ENCODE measurements around the gene ZNF618.

The ZNF618 gene

GRCh38 chr9:114001410-114001685, 125.2 kb downstream of the ZNF618 start:
- no peak for DNase-seq (ENCODE audit: low read depth in 2 of 2)

DNA sequence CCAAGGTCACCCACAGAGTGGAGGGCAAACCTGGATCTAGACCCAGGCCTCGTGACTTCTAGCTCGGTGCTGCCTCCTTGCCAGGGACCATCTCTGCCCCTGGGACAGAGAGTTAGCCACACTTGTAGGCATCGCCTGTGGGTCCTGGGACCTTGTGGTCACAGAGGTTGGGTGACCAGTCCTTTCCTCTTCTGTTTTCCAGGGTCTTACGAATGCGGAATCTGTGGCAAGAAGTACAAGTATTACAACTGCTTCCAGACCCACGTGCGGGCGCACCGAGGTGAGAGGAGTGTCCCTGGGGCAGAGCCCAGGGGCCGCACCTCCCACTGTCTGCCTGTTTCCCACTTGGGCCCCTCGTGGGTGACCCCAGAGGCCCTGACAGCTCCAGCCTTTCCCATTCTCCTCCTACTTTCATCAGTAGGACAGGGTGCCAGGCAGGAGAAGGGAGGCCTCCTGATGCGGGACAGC, 125.7 kb downstream of the ZNF618 start:
- DNase-seq (ENCODE audit: low read depth in 2 of 2) = no peak

DNA sequence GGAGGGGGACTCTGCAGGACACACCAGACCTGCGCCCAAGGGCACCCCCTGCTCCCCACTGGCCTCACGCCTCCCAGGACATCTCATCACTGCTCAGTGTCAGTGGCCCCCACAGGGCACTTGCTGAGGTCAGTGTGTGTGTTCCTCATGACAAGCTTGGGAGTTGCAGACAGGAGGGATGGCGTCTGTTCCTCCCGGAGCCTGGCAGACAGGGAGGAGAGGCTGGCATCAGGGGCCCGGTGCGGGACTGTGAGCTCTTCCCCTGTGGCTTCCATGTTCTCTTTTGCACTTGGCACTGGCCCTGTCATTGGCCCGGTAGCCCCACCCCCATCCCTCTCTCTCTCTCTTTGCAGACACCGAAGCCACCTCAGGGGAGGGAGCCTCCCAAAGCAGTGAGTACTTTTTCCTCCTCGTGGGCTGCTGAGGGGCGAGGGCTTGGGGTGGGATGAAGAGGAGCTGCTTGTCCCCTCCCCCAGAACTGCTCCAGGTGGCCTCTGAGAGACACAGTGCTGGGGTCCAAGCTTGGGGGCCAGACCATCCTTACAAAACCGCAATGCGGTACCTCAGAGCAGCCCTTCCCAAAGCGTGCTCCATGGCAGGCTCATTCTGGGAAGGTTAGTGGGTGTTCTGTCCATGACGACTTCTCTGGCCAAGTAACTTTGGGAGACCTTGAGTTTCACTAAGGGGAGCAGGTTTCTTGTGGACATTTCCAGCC, 126.3 kb downstream of the ZNF618 start:
- DNase-seq (ENCODE audit: low read depth in 2 of 2) = no peak

GRCh38 chr9:114002986-114003350, 126.9 kb downstream of the ZNF618 start:
- DNase-seq (ENCODE audit: low read depth in 2 of 2) = no peak

DNA sequence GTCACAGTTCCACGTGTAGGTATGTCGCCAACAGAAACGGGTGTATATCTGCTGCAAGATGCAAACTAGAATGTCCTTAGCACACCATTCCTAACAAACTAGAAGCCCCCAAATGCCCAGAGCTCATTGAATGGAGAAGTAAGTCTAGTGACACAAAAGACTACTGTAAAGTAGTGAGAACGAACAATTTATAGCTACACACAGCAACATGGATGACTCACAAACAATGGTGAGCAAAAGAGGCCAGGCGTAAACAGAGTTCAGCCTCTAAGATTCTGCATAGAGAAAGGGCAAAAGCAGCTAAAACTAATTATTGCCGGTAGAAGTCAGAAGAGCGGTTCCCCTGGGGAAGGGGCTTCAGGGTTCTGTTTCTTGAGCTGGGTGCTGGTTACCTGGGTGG, 127.2 kb downstream of the ZNF618 start:
- no peak for DNase-seq (ENCODE audit: low read depth in 2 of 2)

- DNase-seq (ENCODE audit: low read depth in 2 of 2) = no peak
Observed at GRCh38 chr9:114003758-114004157, 127.6 kb downstream of the ZNF618 start.

GRCh38 chr9:114004221-114004716, 128.2 kb downstream of the ZNF618 start:
- no peak for DNase-seq (ENCODE audit: low read depth in 2 of 2)

- no peak for DNase-seq (ENCODE audit: low read depth in 2 of 2)
Observed at GRCh38 chr9:114005371-114006154, 129.5 kb downstream of the ZNF618 start.

GRCh38 chr9:114006155-114006550, 130.0 kb downstream of the ZNF618 start:
- DNase-seq (ENCODE audit: low read depth in 2 of 2) = no peak

GRCh38 chr9:114006931-114007691, 131.0 kb downstream of the ZNF618 start:
- no peak for DNase-seq (ENCODE audit: low read depth in 2 of 2)

GRCh38 chr9:114007991-114008666, 132.0 kb downstream of the ZNF618 start:
- no peak for DNase-seq (ENCODE audit: low read depth in 2 of 2)

GRCh38 chr9:114008667-114009410, 132.7 kb downstream of the ZNF618 start:
- DNase-seq (ENCODE audit: low read depth in 2 of 2) = no peak

DNA sequence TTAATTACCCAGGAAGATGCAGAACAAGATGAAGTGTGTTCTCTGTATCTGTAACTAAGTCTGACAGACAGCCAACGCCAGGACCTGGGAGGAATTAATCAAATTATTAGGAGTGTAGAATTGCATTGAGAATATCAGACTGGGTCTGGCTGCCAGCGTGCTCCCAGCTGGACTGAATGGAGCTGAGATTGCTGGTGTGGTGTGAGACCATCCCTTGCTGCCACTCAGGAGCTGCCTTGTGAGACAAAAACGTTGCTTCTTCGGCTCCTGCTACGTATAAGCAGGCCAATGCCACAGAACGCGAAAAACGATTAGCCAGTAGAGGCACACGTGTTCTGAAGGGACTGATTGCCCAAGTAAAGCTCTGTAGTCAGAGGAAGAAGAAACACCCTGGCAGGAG, 135.2 kb downstream of the ZNF618 start:
- no peak for DNase-seq (ENCODE audit: low read depth in 2 of 2)

DNA sequence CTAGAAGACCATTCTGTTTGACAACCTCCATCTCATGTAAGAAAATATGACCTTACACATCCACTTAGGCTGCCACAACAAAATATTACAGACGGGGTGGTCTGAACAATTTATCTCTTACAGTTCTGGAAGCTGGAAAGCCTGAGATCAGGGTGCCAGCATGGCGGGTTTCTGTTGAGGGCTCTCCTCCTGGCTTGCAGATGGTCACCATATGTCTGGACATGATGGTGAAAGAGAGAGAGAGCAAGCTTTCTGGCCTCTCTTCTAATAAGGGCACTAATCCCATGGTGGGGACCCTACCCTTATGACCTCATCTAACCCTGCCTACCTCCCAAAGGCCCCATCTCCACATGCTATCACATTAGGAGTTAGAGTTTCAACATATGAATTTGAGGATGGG, 136.0 kb downstream of the ZNF618 start:
- no peak for DNase-seq (ENCODE audit: low read depth in 2 of 2)

DNA sequence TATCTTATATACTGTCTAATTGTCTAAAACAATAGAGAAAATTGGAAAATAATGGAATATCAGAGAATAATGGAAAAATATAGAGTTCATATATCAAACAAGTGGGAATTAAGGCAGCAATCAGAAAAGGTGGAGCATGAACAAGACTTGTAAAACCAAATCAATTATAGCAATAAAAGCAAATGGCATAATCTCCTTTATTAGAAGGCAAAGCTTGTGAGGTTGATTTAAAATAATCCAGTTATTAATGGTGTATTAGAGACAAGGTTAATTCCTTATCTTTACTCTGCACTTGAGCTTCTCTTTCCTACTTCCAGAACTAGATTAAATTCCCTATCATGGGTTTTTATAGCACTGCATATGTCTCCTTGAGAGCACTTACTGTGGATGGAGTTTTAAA, 137.9 kb downstream of the ZNF618 start:
- DNase-seq (ENCODE audit: low read depth in 2 of 2) = no peak

DNA sequence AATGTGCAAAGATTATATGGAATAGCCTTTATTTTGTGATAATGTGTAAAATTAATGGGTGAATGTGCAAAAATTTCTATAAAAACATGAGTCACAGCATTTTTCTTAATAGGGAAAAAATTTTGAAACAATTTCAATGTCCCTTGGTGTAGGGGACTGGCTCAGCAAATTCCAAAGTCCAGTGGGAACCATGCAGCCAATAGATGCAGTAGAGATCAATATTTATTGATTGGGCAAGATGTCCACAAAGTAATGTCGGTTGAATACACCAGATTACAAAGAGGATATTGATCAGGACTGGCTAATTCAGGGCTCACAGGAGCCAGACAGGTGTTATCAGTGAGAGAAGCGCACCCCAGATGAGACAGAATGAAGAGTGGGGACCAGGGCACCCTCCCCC, 139.5 kb downstream of the ZNF618 start:
- DNase-seq (ENCODE audit: low read depth in 2 of 2) = no peak

DNA sequence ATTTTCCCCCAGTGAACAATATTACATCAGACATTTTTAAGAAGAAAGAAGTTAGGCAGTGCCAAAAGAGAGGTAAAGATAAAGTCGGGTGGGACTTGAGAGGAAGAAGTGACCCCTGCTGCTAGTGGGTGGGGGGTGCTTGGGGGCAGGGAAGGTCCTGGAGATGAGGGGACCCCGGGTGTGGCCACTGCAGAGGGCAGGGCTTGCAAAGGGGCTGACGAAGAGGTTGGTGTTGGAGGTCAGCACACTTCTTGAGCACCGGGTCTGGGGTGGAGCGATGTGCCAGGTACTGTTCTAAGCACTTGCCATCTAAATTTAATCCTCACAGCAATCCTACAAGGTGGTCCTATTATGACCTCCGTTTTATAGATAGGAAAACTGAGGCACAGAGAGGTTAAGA, 140.0 kb downstream of the ZNF618 start:
- DNase-seq (ENCODE audit: low read depth in 2 of 2) = no peak

- DNase-seq (ENCODE audit: low read depth in 2 of 2) = no peak
Observed at GRCh38 chr9:114016629-114017423, 140.7 kb downstream of the ZNF618 start.

DNA sequence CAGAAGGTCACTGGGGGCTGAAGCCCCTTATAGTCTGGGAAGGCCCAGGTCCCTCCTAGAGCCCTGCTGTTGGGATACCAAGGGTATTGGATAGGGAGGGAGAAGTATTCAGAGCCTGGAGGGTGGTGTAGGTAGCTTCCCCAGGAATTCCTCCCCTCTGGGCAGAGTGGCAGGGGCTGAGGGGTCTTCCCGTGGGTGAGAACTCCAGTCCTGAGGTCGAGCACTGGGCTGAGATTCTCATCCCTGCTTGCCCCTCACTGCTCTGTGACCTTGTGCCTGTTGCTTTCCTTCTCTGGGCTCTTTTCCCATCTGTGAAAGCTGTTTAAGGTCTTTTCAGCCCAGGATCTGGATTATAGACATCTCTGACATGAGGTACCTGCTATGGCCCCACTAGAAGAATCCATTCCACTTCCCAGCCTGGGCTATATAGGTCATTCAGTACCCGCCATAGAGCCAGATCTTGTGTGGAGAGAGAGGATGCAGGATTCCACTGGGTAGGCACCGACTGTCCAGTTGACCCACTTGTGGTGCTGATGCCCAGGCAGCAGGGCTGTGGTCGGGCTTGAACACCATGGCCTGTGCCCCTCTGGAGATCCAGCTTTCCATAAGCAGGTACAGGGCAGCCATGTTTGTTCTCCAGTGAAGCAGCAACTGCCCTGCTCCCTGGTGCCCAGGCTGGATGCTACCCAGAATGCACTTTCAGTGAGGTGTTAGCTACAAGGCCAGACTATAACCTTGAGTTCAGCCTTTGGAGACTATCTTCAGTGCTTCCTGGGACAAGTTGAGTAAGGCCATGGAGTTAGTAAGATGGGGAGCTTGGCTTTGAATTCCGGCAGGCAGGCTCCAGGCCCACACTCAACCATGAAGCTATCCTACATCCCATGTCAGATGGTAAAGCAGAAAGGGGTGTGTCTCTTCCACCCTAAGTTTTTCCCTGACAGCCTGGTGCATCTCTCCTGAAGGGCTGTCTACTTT, 141.9 kb downstream of the ZNF618 start:
- no peak for DNase-seq (ENCODE audit: low read depth in 2 of 2)

Data from stimulated activated CD4-positive, alpha-beta T cell treated with anti-CD3 and anti-CD28 coated beads, Interleukin-12 subunit alpha, Interleukin-12 subunit beta, amount 100 ng/mL, for 24 hours (primary cell).